Astrocyte (in vitro differentiated cells and primary cell): ENCODE results near the gene GRB10.

Experiments used
- CTCF ChIP-seq: IDR thresholded peaks from 2 replicates; pipeline ENCODE4 v1.5.1; 2011; ENCODE audit warnings: low read depth, mild to moderate bottlenecking, inconsistent platforms, low read length, moderate library complexity; ENCODE audit not compliant: insufficient read depth
- EZH2 ChIP-seq: IDR thresholded peaks from 2 replicates; pipeline ENCODE4 v1.6.1; 2012; ENCODE audit warnings: mild to moderate bottlenecking, low read length, inconsistent platforms; ENCODE audit not compliant: insufficient read depth

- no peak for TF ChIP-seq CTCF
- no peak for TF ChIP-seq EZH2
Observed at GRCh38 chr7:50731703-50732582, 50.8 kb downstream of the GRB10 start.
